Common myeloid progenitor, CD34-positive (primary cell): Measurements from ENCODE around the gene CADPS2.

Experiments
- CTCF ChIA-PET: fragments of 350-600 bp; sonication (Branson Sonifier 250); formaldehyde crosslinking; loops from one replicate; lab custom pipeline; 2021; ENCODE audit warnings: antibody characterized with exemption; lab: Charles Lee
- POLR2A ChIA-PET: fragments of 350-600 bp; sonication (Branson Sonifier 250); formaldehyde crosslinking; loops from one replicate; lab custom pipeline; 2021; ENCODE audit warnings: antibody characterized with exemption; lab: Charles Lee
- DNase-seq, 3 donors: peaks; one replicate each; pipeline versions ENCODE4 v3.0.0 to v3.0.0-alpha.2; 2013
- H3K27ac ChIP-seq, 2 experiments: 1 replicate in 1 of 2; 2 replicates in 1 of 2; pipeline ENCODE4 v1.7.0; 2013; ENCODE audit warnings: inconsistent platforms in 2 of 2, low read length in 2 of 2, mild to moderate bottlenecking in 2 of 2, low read depth in 1 of 2, moderate library complexity in 1 of 2; ENCODE audit not compliant: severe bottlenecking in 2 of 2, insufficient read depth in 1 of 2, poor library complexity in 1 of 2
- H3K27me3 ChIP-seq, 5 experiments: replicated peaks in 2 of 5; 1 replicate in 3 of 5; 2 replicates in 2 of 5; pipeline versions ENCODE4 v1.6.1 to v1.7.0; 2013; ENCODE audit warnings: low read length in 4 of 5, mild to moderate bottlenecking in 2 of 5, moderate library complexity in 2 of 5, inconsistent platforms in 1 of 5; ENCODE audit not compliant: insufficient read depth in 5 of 5, control insufficient read depth in 4 of 5
- H3K36me3 ChIP-seq, 4 experiments: 1 replicate in 2 of 4; 2 replicates in 2 of 4; pipeline versions ENCODE4 v1.6.1 to v1.7.0; 2013; ENCODE audit warnings: low read length in 3 of 4, control low read depth in 1 of 4, mild to moderate bottlenecking in 1 of 4; ENCODE audit not compliant: control insufficient read depth in 4 of 4, insufficient read depth in 4 of 4
- H3K4me1 ChIP-seq, 4 experiments: 1 replicate in 3 of 4; 2 replicates in 1 of 4; pipeline versions ENCODE4 v1.6.1 to v1.7.1; 2013; ENCODE audit warnings: low read length in 3 of 4, mild to moderate bottlenecking in 3 of 4, control low read depth in 1 of 4, inconsistent platforms in 1 of 4, moderate library complexity in 1 of 4; ENCODE audit not compliant: control insufficient read depth in 4 of 4, insufficient read depth in 4 of 4; ENCODE audit errors: control extremely low read depth in 1 of 4
- H3K4me3 ChIP-seq, 7 experiments: 1 replicate in 4 of 7; 2 replicates in 3 of 7; pipeline versions ENCODE4 v1.5.1 to v1.7.0; 2013; ENCODE audit warnings: mild to moderate bottlenecking in 7 of 7, low read length in 6 of 7, moderate library complexity in 6 of 7, inconsistent platforms in 2 of 7, low read depth in 2 of 7, control low read depth in 1 of 7; ENCODE audit not compliant: insufficient read depth in 4 of 7, control insufficient read depth in 1 of 7; ENCODE audit errors: extremely low read depth in 1 of 7
- H3K9me3 ChIP-seq, 5 experiments: 1 replicate in 4 of 5; 2 replicates in 1 of 5; pipeline versions ENCODE4 v1.6.1 to v1.7.1; 2013; ENCODE audit warnings: low read length in 4 of 5, mild to moderate bottlenecking in 2 of 5, inconsistent platforms in 1 of 5, low read depth in 1 of 5, moderate library complexity in 1 of 5; ENCODE audit not compliant: control insufficient read depth in 4 of 5, insufficient read depth in 2 of 5; ENCODE audit errors: control extremely low read depth in 1 of 5
- WGBS: methylation state at CpG from one replicate; pipeline ENCODE4 v1.1.5; 2013; ENCODE audit not compliant: insufficient coverage; 5-methylcytosine and 5-hydroxymethylcytosine counted together

The CADPS2 gene

GRCh38 chr7:122724366-122724765, 161.9 kb downstream of the CADPS2 start:
- WGBS = 94% methylated on average over 3 of the region's 4 CpGs
- DNase-seq = no peak
- POLR2A ChIA-PET = no interaction called here
- no peak overlapping the region for H3K4me3 ChIP-seq
- H3K27me3 ChIP-seq = no peaks in the 10 kb centered on the region
- no peaks in the 10 kb centered on the region for H3K4me1 ChIP-seq
- CTCF ChIA-PET = no interaction called here
- H3K9me3 ChIP-seq = no peaks in the 10 kb centered on the region
- H3K27ac ChIP-seq = no peak overlapping the region
- no peaks in the 10 kb centered on the region for H3K36me3 ChIP-seq

- no peak for DNase-seq
- ChIA-PET POLR2A (no interaction called here), CTCF (no interaction called here)
- Histone ChIP-seq H3K36me3 (no peaks in the 10 kb centered on the region), H3K4me1 (no peaks in the 10 kb centered on the region), H3K27me3 (no peaks in the 10 kb centered on the region), H3K4me3 (no peak overlapping the region), H3K9me3 (no peaks in the 10 kb centered on the region), H3K27ac (no peak overlapping the region)
- no CpG with 5 or more reads among the region's 4 CpGs for WGBS
Measured at GRCh38 chr7:122719010-122719578, 167.2 kb downstream of the CADPS2 start.

GRCh38 chr7:122717356-122718089, 168.7 kb downstream of the CADPS2 start:
- no peak for DNase-seq
- H3K27ac ChIP-seq = no peak overlapping the region
- H3K4me1 ChIP-seq = no peaks in the 10 kb centered on the region
- H3K27me3 ChIP-seq = no peaks in the 10 kb centered on the region
- POLR2A ChIA-PET = no interaction called here
- H3K36me3 ChIP-seq = no peaks in the 10 kb centered on the region
- H3K4me3 ChIP-seq = no peak overlapping the region
- 100% methylated on average over 1 of the region's 6 CpGs for WGBS
- H3K9me3 ChIP-seq = no peaks in the 10 kb centered on the region
- CTCF ChIA-PET = interaction anchor here (1.1 kb wide), 1 partner anchor 34 kb away, joined by 3 read pairs; no protein-coding TSS in a partner anchor

- Histone ChIP-seq H3K27me3 (no peaks in the 10 kb centered on the region), H3K4me1 (no peaks in the 10 kb centered on the region), H3K4me3 (no peak overlapping the region), H3K9me3 (no peaks in the 10 kb centered on the region), H3K36me3 (no peaks in the 10 kb centered on the region), H3K27ac (no peak overlapping the region)
- 100% methylated on average over 2 of the region's 3 CpGs for WGBS
- ChIA-PET CTCF (no interaction called here), POLR2A (no interaction called here)
- no peak for DNase-seq
Measured at GRCh38 chr7:122715183-122715582, 171.1 kb downstream of the CADPS2 start.

GRCh38 chr7:122710916-122711315, 175.3 kb downstream of the CADPS2 start:
- no peak overlapping the region for H3K27ac ChIP-seq
- WGBS = no CpG with 5 or more reads among the region's 1 CpG

GRCh38 chr7:122709930-122710646, 176.2 kb downstream of the CADPS2 start:
- Histone ChIP-seq H3K27me3 (no peaks in the 10 kb centered on the region), H3K36me3 (no peaks in the 10 kb centered on the region), H3K9me3 (no peaks in the 10 kb centered on the region), H3K4me1 (no peaks in the 10 kb centered on the region), H3K27ac (no peak overlapping the region), H3K4me3 (no peak overlapping the region)
- ChIA-PET CTCF (no interaction called here), POLR2A (no interaction called here)
- 90% methylated on average over 2 of the region's 7 CpGs for WGBS
- no peak for DNase-seq

More at GRCh38 chr7:122710916-122711315, 175.3 kb downstream of the CADPS2 start:
- CTCF ChIA-PET = no interaction called here
- no peaks in the 10 kb centered on the region for H3K36me3 ChIP-seq
- DNase-seq = no peak
- no peaks in the 10 kb centered on the region for H3K4me1 ChIP-seq
- no peaks in the 10 kb centered on the region for H3K27me3 ChIP-seq
- H3K4me3 ChIP-seq = no peak overlapping the region
- H3K9me3 ChIP-seq = no peaks in the 10 kb centered on the region
- POLR2A ChIA-PET = no interaction called here

GRCh38 chr7:122706836-122707235, 179.4 kb downstream of the CADPS2 start:
- Histone ChIP-seq H3K9me3 (no peaks in the 10 kb centered on the region), H3K4me3 (no peak overlapping the region), H3K27ac (no peak overlapping the region), H3K4me1 (no peaks in the 10 kb centered on the region), H3K27me3 (no peaks in the 10 kb centered on the region), H3K36me3 (no peaks in the 10 kb centered on the region)
- 100% methylated on average over 1 of the region's 2 CpGs for WGBS
- ChIA-PET CTCF (no interaction called here), POLR2A (no interaction called here)
- DNase-seq = no peak
